Transverse colon (tissue), 3 donors: ENCODE data around the gene SLC34A2.

Experiments used
- POLR2A ChIP-seq: fragments of 450-650 bp; IDR thresholded peaks from one replicate; pipeline ENCODE4 v1.6.1; 2016; ENCODE audit warnings: antibody characterized with exemption, mild to moderate bottlenecking, moderate library complexity
- TF ChIP-seq, protein P1 (sequence below), 5 experiments: fragments of 200-600 bp in 3 of 5; fragments of 450-650 bp in 2 of 5; sonication (generic) in 3 of 5; IDR thresholded peaks; 1 replicate in 2 of 5; 2 replicates in 3 of 5; pipeline ENCODE4 v1.5.1; 2016 to 2017; ENCODE audit warnings: antibody characterized with exemption in 5 of 5, inconsistent platforms in 3 of 5, mild to moderate bottlenecking in 2 of 5, moderate library complexity in 1 of 5

GRCh38 chr4:25608644-25609043, 47.0 kb upstream of the SLC34A2 start:
- TF ChIP-seq, protein P1, sequence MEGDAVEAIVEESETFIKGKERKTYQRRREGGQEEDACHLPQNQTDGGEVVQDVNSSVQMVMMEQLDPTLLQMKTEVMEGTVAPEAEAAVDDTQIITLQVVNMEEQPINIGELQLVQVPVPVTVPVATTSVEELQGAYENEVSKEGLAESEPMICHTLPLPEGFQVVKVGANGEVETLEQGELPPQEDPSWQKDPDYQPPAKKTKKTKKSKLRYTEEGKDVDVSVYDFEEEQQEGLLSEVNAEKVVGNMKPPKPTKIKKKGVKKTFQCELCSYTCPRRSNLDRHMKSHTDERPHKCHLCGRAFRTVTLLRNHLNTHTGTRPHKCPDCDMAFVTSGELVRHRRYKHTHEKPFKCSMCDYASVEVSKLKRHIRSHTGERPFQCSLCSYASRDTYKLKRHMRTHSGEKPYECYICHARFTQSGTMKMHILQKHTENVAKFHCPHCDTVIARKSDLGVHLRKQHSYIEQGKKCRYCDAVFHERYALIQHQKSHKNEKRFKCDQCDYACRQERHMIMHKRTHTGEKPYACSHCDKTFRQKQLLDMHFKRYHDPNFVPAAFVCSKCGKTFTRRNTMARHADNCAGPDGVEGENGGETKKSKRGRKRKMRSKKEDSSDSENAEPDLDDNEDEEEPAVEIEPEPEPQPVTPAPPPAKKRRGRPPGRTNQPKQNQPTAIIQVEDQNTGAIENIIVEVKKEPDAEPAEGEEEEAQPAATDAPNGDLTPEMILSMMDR (IDR thresholded peaks at IDR 0.05), result no peak
- no peak for TF ChIP-seq POLR2A
